A549 treated with RU486 at 1 μM for 4 hours (cell line): ENCODE results near the gene NPIPB8. TPM values are rescaled to one million over a fixed set of nuclear protein-coding genes. Genes with fewer than 3 reads are reported as not detected.

Experiments used
- total RNA-seq: library from RNA; stranded (reverse); fragments of 200-300 nt; extraction: Qiagen RNA extraction; gene quantifications from 5 replicates; pipeline ENCODE4 v1.2.3, GENCODE V29; 2022; ENCODE audit warnings: low read depth

NPIPB8 gene
- not detected in 5 replicates for total RNA-seq

DNA sequence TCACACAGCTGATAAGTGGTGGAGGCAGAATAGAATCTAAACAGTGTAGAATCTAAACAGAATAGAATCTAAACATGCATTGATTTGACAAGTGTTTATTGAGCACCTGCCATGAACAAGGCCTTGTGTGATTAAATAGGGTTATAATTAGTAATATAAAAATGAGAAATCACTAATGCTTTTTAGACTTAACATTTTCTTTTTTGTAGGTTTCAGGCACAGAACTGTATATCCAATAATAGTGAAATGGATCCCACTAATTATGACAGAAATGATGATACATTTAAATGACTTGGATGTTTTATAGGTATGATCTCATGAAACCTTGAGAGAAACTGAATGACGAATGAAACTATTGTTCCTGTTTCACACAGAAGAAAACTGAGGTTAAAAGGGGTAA, at the start of gene NPIPB8:
Gene NPIPB8 (plus strand): TSS at position 301 of the 400 bp plus-strand sequence. CDS start 296 bp downstream, outside the sequence.

DNA sequence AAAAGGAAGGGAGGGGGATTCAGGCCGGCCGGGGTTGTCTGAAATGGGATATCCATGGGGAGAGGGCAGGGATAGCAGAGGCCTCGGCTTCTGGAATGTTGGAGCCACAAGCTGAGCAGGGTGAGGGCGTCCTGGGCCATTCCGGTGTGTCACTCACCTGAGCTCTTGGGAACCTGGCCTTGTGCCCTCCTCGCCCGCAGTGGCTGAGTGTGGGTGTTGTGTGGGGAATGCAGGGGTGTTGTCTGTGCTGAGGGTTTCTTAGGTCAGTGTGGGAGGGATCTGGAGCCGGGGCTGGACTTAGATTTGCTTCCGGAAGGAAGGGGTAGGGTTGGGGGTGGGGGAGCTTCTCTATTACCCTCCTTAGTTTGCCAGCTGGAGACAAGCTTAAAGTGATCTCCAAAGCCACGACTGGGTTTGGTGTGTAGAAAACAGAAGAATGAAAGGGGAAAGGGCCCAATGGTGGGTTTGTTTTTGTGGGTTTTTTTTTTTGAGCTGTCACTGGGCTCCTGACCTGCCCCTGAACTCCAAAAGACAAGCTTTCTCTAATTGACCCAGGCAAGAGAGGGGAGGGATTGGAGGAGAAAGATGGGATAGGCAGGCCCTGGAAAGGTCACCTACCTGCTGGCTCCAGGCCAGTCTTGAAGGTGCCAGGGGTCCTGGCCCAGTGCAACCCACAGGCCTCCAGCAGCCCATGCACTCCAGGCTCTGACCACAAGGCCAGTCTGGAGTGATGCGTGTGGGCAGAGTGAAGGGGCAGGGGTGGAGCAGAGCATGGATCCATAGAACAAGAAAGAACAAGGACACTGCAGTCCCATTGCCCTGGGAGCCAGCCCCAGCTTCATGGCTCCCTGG, 40.8 kb upstream of the NPIPB8 start, which contains the start of gene SULT1A2:
Gene SULT1A2 (minus strand): TSS at position 211 of the 852 bp plus-strand sequence. CDS start 1,120 bp downstream, outside the sequence.

DNA sequence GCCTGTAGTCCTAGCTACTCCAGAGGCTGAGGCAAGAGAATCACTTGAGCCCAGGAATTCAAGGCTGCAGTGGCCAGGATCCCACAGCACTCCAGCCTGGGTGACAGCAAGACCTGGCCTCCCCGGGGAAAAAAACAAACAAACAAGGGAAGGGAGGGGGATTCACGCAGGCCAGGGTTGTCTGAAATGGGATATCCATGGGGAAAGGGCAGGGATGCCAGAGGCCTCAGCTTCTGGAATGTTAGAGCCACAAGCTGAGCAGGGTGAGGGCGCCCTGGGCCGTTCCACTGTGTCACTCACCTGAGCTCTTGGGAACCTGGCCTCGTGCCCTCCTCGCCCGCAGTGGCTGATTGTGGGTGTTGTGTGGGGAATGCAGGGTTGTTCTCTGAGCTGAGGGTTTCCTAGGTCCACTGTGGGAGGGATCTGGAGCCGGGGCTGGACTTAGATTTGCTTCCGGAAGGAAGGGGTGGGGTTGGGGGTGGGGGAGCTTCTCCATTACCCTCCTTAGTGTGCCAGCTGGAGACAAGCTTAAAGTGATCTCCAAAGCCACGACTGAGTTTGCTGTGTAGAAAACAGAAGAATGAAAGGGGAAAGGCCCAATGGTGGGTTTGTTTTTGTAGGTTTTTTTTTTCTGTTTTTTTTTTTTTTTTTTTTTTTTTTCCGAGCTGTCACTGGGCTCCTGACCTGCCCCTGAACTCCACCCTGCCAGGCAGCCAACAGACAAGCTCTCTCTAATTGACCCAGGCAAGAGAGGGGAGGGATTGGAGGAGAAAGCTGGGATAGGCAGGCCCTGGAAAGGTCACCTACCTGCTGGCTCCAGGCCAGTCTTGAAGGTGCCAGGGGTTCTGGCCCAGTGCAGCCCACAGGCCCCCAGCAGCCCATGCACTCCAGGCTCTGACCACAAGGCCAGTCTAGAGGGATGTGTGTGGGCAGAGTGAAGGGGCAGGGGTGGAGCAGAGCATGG, 28.0 kb upstream of the NPIPB8 start, which contains the start of gene SULT1A1:
Gene SULT1A1 (minus strand): TSS at position 414 of the 964 bp plus-strand sequence. CDS start 1,189 bp downstream, outside the sequence.

Other genes with a start within 250 kb of the NPIPB8 start
- gene EIF3CL, start 234.2 kb upstream of the NPIPB8 start, total RNA-seq, result 50.0 to 118 TPM (median 72.1 TPM) in 5 replicates
- 0.17 to 0.51 TPM (median 0.40 TPM) in 3 of 5 replicates, not detected in the others for gene NPIPB7, start 165.7 kb upstream of the NPIPB8 start, total RNA-seq
- 21.5 to 36.4 TPM (median 28.3 TPM) in 5 replicates for gene CLN3, start 146.0 kb upstream of the NPIPB8 start, total RNA-seq
- gene APOBR, start 143.4 kb upstream of the NPIPB8 start, total RNA-seq, result 0.06 to 0.10 TPM (median 0.07 TPM) in 5 replicates
- not detected in 5 replicates for gene IL27, start 131.2 kb upstream of the NPIPB8 start, total RNA-seq
- 10.7 to 28.8 TPM (median 16.5 TPM) in 5 replicates for gene NUPR1, start 99.1 kb upstream of the NPIPB8 start, total RNA-seq
- gene SGF29, start 84.1 kb upstream of the NPIPB8 start, total RNA-seq, result 20.7 to 26.1 TPM (median 21.3 TPM) in 5 replicates
- 0.08 TPM in 1 of 5 replicates, not detected in the others for gene SULT1A2, start 41.0 kb upstream of the NPIPB8 start, total RNA-seq
- gene SULT1A1, start 28.0 kb upstream of the NPIPB8 start, total RNA-seq, result 4.2 to 6.7 TPM (median 5.5 TPM) in 5 replicates
- 194 to 402 TPM (median 337 TPM) in 5 replicates for gene EIF3C, start 73.4 kb downstream of the NPIPB8 start, total RNA-seq
- gene NPIPB9, start 113.7 kb downstream of the NPIPB8 start, total RNA-seq, result 1.5 to 2.7 TPM (median 1.7 TPM) in 5 replicates
- 89.8 to 145 TPM (median 131 TPM) in 5 replicates for gene ATXN2L, start 184.9 kb downstream of the NPIPB8 start, total RNA-seq
- 211 to 324 TPM (median 285 TPM) in 5 replicates for gene TUFM, start 208.3 kb downstream of the NPIPB8 start, total RNA-seq
- 21.2 to 31.9 TPM (median 31.0 TPM) in 5 replicates for gene SH2B1, start 225.8 kb downstream of the NPIPB8 start, total RNA-seq
- gene ATP2A1, start 240.4 kb downstream of the NPIPB8 start, total RNA-seq, result 1.6 to 4.1 TPM (median 2.7 TPM) in 5 replicates